C4-2B (cell line): ENCODE results near the gene SERPINE1.

Experiments
- ZFX ChIP-seq: fragments of 450-650 bp; IDR thresholded peaks from 2 replicates; pipeline ENCODE4 v1.6.1; 2017
- TF ChIP-seq, protein P1 (sequence below): fragments of 450-650 bp; conservative IDR thresholded peaks from 2 replicates; pipeline ENCODE4 v1.5.1; 2017; ENCODE audit warnings: mild to moderate bottlenecking

- TF ChIP-seq, protein P1, sequence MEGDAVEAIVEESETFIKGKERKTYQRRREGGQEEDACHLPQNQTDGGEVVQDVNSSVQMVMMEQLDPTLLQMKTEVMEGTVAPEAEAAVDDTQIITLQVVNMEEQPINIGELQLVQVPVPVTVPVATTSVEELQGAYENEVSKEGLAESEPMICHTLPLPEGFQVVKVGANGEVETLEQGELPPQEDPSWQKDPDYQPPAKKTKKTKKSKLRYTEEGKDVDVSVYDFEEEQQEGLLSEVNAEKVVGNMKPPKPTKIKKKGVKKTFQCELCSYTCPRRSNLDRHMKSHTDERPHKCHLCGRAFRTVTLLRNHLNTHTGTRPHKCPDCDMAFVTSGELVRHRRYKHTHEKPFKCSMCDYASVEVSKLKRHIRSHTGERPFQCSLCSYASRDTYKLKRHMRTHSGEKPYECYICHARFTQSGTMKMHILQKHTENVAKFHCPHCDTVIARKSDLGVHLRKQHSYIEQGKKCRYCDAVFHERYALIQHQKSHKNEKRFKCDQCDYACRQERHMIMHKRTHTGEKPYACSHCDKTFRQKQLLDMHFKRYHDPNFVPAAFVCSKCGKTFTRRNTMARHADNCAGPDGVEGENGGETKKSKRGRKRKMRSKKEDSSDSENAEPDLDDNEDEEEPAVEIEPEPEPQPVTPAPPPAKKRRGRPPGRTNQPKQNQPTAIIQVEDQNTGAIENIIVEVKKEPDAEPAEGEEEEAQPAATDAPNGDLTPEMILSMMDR = no peak
- TF ChIP-seq ZFX = no peak
Observed at GRCh38 chr7:101108330-101108857, 18.5 kb upstream of the SERPINE1 start.
